CD14-positive monocyte (primary cell): ENCODE data around the gene P3H2. TPM values are rescaled to one million over a fixed set of nuclear protein-coding genes. Genes with fewer than 3 reads are reported as not detected.

ENCODE experiments used
- DNase-seq, 3 donors: peaks; one replicate each; pipeline ENCODE4 v3.0.0-alpha.2; 2011 to 2022
- H2AFZ ChIP-seq: 2 replicates; pipeline ENCODE4 v1.6.0; 2012; ENCODE audit warnings: mild to moderate bottlenecking, low read depth, low read length, inconsistent platforms; ENCODE audit not compliant: insufficient read depth, poor library complexity, severe bottlenecking
- H3K27ac ChIP-seq, 2 donors: 1 replicate in 1 of 2; 2 replicates in 1 of 2; pipeline ENCODE4 v1.5.1; 2012 to 2013; ENCODE audit warnings: low read length in 2 of 2, control low read depth in 1 of 2, inconsistent platforms in 1 of 2, low read depth in 1 of 2, mild to moderate bottlenecking in 1 of 2
- H3K27me3 ChIP-seq, 2 donors: one replicate each; pipeline versions ENCODE4 v1.6.0 to v1.6.1; 2011 to 2013; ENCODE audit warnings: low read length in 2 of 2; ENCODE audit not compliant: control insufficient read depth in 2 of 2, insufficient read depth in 2 of 2
- H3K36me3 ChIP-seq, 2 donors: replicated peaks in 1 of 2; 1 replicate in 1 of 2; 2 replicates in 1 of 2; pipeline versions ENCODE4 v1.5.1 to v1.6.1; 2012 to 2013; ENCODE audit warnings: low read length in 2 of 2, control low read depth in 1 of 2, inconsistent platforms in 1 of 2, mild to moderate bottlenecking in 1 of 2; ENCODE audit not compliant: insufficient read depth in 2 of 2, control insufficient read depth in 1 of 2
- H3K4me1 ChIP-seq, 2 donors: 1 replicate in 1 of 2; 2 replicates in 1 of 2; pipeline versions ENCODE4 v1.5.1 to v1.6.1; 2012 to 2013; ENCODE audit warnings: low read length in 2 of 2, control low read depth in 1 of 2, inconsistent platforms in 1 of 2, mild to moderate bottlenecking in 1 of 2, moderate library complexity in 1 of 2; ENCODE audit not compliant: insufficient read depth in 2 of 2, control insufficient read depth in 1 of 2
- H3K4me2 ChIP-seq: replicated peaks from 2 replicates; pipeline ENCODE3; 2012; ENCODE audit warnings: low read length, moderate library complexity, mild to moderate bottlenecking; ENCODE audit not compliant: poor library complexity, severe bottlenecking; ENCODE audit errors: extremely low read depth
- H3K4me3 ChIP-seq, 3 experiments: fragments of 200-600 bp in 1 of 3; sonication (generic) in 1 of 3; replicated peaks in 1 of 3; 1 replicate in 2 of 3; 2 replicates in 1 of 3; pipeline ENCODE4 v1.5.1; 2011 to 2013; ENCODE audit warnings: low read length in 3 of 3, mild to moderate bottlenecking in 3 of 3, control low read depth in 2 of 3, low read depth in 2 of 3, inconsistent platforms in 1 of 3, moderate library complexity in 1 of 3
- H3K79me2 ChIP-seq: 2 replicates; pipeline ENCODE4 v1.6.0; 2012; ENCODE audit warnings: mild to moderate bottlenecking, control low read depth, inconsistent platforms, low read length, moderate library complexity; ENCODE audit not compliant: insufficient read depth
- H3K9ac ChIP-seq: 2 replicates; pipeline ENCODE4 v1.6.0; 2017; ENCODE audit warnings: low read length, mild to moderate bottlenecking; ENCODE audit not compliant: insufficient read depth, poor library complexity, severe bottlenecking
- H3K9me3 ChIP-seq, 2 donors: replicated peaks in 1 of 2; 1 replicate in 1 of 2; 2 replicates in 1 of 2; pipeline versions ENCODE4 v1.5.1 to v1.6.1; 2012 to 2013; ENCODE audit warnings: low read length in 2 of 2, control low read depth in 1 of 2; ENCODE audit not compliant: control insufficient read depth in 1 of 2, insufficient read depth in 1 of 2
- H4K20me1 ChIP-seq: 2 replicates; pipeline ENCODE4 v1.6.0; 2012; ENCODE audit warnings: mild to moderate bottlenecking, low read length, control low read depth, moderate library complexity; ENCODE audit not compliant: insufficient read depth
- H3K27ac Mint-ChIP-seq, 7 donors: one replicate each; pipeline ENCODE4 v1.8.0; 2020; ENCODE audit warnings: mild to moderate bottlenecking in 7 of 7, mixed read lengths in 7 of 7, moderate library complexity in 6 of 7, inconsistent platforms in 2 of 7
- H3K27me3 Mint-ChIP-seq, 3 donors: one replicate each; pipeline ENCODE4 v1.8.0; 2021 to 2022; ENCODE audit warnings: low read depth in 3 of 3, mild to moderate bottlenecking in 3 of 3, mixed read lengths in 3 of 3, moderate library complexity in 3 of 3, inconsistent platforms in 1 of 3
- H3K36me3 Mint-ChIP-seq, 2 donors: one replicate each; pipeline ENCODE4 v1.8.0; 2020; ENCODE audit warnings: mixed read lengths in 2 of 2, inconsistent platforms in 1 of 2, mild to moderate bottlenecking in 1 of 2
- H3K4me1 Mint-ChIP-seq: one replicate; pipeline ENCODE4 v1.8.0; 2020; ENCODE audit warnings: mild to moderate bottlenecking, mixed read lengths
- H3K4me3 Mint-ChIP-seq, 2 donors: one replicate each; pipeline ENCODE4 v1.8.0; 2020; ENCODE audit warnings: mild to moderate bottlenecking in 2 of 2, mixed read lengths in 2 of 2, moderate library complexity in 1 of 2
- H3K9me3 Mint-ChIP-seq, 7 donors: one replicate each; pipeline ENCODE4 v1.8.0; 2020 to 2022; ENCODE audit warnings: mixed read lengths in 7 of 7, mild to moderate bottlenecking in 6 of 7, moderate library complexity in 6 of 7, inconsistent platforms in 2 of 7
- WGBS: methylation state at CpG from one replicate; pipeline ENCODE4 v1.1.5; 2013; ENCODE audit warnings: missing lambda C conversion rate; ENCODE audit not compliant: insufficient coverage; 5-methylcytosine and 5-hydroxymethylcytosine counted together
- intact Hi-C, 2 donors: fragments of 100-400 bp; cut with micrococcal nuclease; formaldehyde crosslinking; loops; one replicate each; pipeline versions ENCODE4 v1.15.0 to v1.15.1; 2023
- polyA plus RNA-seq, 3 donors: library from polyadenylated mRNA; depleted of rRNA in 1 of 3; unstranded in 2 of 3; stranded (reverse) in 1 of 3; fragments of 300-500 nt in 2 of 3; fragments of >200 nt in 1 of 3; fragmentation: Illumina TruSeq in 2 of 3; gene quantifications; 1 replicate in 2 of 3; 2 replicates in 1 of 3; pipeline ENCODE4 v1.2.3, GENCODE V29; 2012 to 2021
- TF ChIP-seq, protein P1 (sequence below): fragments of 200-600 bp; IDR thresholded peaks from one replicate; pipeline ENCODE4 v1.8.0; 2022; ENCODE audit warnings: antibody characterized with exemption, mild to moderate bottlenecking

The P3H2 gene
- polyA plus RNA-seq, 3 donors, result 0.25 to 0.31 (median 0.27) TPM

DNA sequence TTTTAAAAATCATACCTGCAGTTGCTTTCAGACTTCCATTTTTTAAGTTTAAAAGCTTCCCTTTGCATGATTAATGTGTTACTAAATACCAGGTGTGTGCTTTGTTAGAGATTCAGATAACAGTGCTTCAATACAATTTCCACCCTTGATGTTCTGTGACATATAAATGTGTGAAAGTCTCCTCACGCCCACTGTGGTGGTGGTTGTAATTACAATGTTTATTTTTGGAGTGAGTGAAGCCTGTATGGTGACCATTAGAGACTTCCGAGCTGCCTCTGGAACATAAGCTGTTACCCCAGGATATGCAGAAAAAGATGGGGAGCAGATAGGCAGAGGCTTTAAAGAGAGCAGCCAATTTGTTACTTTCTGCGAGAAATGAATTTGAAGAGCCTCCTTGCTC, 57.2 kb downstream of the P3H2 start:
- Histone ChIP-seq H3K4me2 (no peak overlapping the region), H3K79me2 (no peaks in the 10 kb centered on the region), H3K9ac (no peak overlapping the region), H3K9me3 (no peaks in the 10 kb centered on the region), H3K4me3 (no peak overlapping the region), H3K36me3 (no peaks in the 10 kb centered on the region), H4K20me1 (no peaks in the 10 kb centered on the region), H3K27me3 (no peaks in the 10 kb centered on the region), H3K4me1 (no peaks in the 10 kb centered on the region), H3K27ac (no peak overlapping the region), H2AFZ (no peak overlapping the region)
- H3K36me3 Mint-ChIP-seq, result no peaks in the 10 kb centered on the region
- H3K27me3 Mint-ChIP-seq, result peaks cover 0 to 4% (median 3%) of the 10 kb centered on the region in 3 donors
- H3K9me3 Mint-ChIP-seq, result peaks cover 0 to 3% (median 0%) of the 10 kb centered on the region in 7 donors
- no peak overlapping the region for H3K27ac Mint-ChIP-seq
- H3K4me3 Mint-ChIP-seq, result no peak overlapping the region
- no peaks in the 10 kb centered on the region for H3K4me1 Mint-ChIP-seq
- DNase-seq, result no peak
- intact Hi-C loops, result no loop called here
- 100% methylated on average over 2 of the region's 3 CpGs for WGBS
- TF ChIP-seq, protein P1, sequence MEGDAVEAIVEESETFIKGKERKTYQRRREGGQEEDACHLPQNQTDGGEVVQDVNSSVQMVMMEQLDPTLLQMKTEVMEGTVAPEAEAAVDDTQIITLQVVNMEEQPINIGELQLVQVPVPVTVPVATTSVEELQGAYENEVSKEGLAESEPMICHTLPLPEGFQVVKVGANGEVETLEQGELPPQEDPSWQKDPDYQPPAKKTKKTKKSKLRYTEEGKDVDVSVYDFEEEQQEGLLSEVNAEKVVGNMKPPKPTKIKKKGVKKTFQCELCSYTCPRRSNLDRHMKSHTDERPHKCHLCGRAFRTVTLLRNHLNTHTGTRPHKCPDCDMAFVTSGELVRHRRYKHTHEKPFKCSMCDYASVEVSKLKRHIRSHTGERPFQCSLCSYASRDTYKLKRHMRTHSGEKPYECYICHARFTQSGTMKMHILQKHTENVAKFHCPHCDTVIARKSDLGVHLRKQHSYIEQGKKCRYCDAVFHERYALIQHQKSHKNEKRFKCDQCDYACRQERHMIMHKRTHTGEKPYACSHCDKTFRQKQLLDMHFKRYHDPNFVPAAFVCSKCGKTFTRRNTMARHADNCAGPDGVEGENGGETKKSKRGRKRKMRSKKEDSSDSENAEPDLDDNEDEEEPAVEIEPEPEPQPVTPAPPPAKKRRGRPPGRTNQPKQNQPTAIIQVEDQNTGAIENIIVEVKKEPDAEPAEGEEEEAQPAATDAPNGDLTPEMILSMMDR, result no peak

DNA sequence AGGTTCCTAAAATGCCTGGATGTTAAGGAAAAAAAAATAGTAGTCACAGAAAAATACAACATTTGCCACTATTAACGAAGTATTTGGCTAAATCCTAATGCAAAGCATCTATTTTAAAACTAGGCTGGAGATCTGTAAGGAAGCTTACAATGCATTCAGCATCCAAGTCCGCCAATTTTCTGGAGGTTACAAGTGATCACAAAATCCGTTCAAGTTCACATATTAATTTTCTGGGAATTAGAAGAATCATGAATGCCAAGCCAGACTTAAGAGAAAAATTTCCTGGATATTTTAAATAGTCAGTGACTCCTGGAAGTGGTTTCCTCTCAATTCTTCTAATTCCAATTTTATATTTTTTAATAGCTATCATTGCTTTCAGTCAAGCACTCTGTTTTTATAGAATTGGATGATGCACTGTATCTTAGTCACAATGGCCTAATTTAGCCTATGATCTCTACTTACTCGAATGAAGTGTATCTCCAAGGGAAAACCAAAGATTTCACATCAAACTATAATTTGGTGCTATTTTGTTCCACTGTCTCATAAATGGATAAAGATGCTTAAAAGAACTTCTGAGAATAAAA, 60.4 kb downstream of the P3H2 start:
- TF ChIP-seq, protein P1, result no peak
- Histone ChIP-seq H3K27ac (no peak overlapping the region), H3K27me3 (no peaks in the 10 kb centered on the region), H2AFZ (no peak overlapping the region), H3K36me3 (no peaks in the 10 kb centered on the region), H3K9ac (no peak overlapping the region), H4K20me1 (no peaks in the 10 kb centered on the region), H3K4me1 (no peaks in the 10 kb centered on the region), H3K79me2 (no peaks in the 10 kb centered on the region), H3K4me2 (no peak overlapping the region), H3K9me3 (no peaks in the 10 kb centered on the region), H3K4me3 (no peak overlapping the region)
- Mint-ChIP-seq H3K9me3 (peaks cover 0 to 2% (median 0%) of the 10 kb centered on the region in 7 donors), H3K27ac (no peak overlapping the region), H3K4me1 (peaks cover 3% of the 10 kb centered on the region), H3K4me3 (no peak overlapping the region), H3K27me3 (peaks cover 0 to 2% (median 1%) of the 10 kb centered on the region in 3 donors), H3K36me3 (no peaks in the 10 kb centered on the region)
- DNase-seq, result no peak
- 60% methylated on average over 1 of the region's 4 CpGs for WGBS
- intact Hi-C loops, result no loop called here
